Measurements from ENCODE around the gene SHISA6. TPM values are rescaled to one million over a fixed set of nuclear protein-coding genes. Genes with fewer than 3 reads are reported as not detected.
"Not testable (repeated sequence)": the region's sequence is repeated elsewhere in the genome, so short reads cannot be mapped to it uniquely, and the experiment has no call there.

SHISA6 gene
- polyA plus RNA-seq, 1 of the 3 experiments (the other 2 are of a cell fraction) = not detected

DNA sequence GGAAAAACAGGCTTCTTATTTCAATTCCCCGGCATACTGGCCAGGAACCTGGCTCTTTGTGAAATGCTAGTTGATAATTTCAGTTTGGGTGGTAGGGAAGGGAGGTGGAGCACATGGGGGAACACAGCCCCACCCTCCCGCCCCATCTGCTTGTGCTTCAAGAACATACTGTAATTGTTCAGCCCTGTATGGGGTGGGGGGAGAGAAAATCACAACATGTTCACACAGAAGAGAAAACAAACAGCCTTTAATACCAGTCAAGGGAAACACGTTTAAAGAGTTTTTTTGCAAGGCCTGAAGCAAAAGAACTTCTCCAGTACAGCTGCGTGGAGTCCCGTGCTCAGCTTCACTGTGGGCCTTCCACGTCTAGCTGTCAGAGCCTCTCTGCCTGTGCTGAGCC, 59.7 kb downstream of the SHISA6 start:
- H3K4me1 ChIP-seq (ENCODE audit: control insufficient read depth in 1 of 2, insufficient read depth in 2 of 2, low read depth in 1 of 2, low read length in 1 of 2) = no peaks in the 10 kb centered on the region
- H3K4me2 ChIP-seq = no peak overlapping the region
- no peaks in the 10 kb centered on the region for H3F3A ChIP-seq (replicated peaks; ENCODE audit: insufficient read depth)
- no peaks in the 10 kb centered on the region for H4K20me1 ChIP-seq (ENCODE audit: insufficient read depth)
- H3K36me3 ChIP-seq (replicated peaks in 1 of 2; ENCODE audit: control insufficient read depth in 1 of 2, insufficient read depth in 2 of 2, low read length in 1 of 2) = no peaks in the 10 kb centered on the region
- ChIA-PET CTCF (no interaction called here), POLR2A (no interaction called here)
- H3K27ac ChIP-seq (ENCODE audit: low read depth in 2 of 2, low read length in 1 of 2) = no peak overlapping the region
- 9% methylated on average over 6 of the region's 6 CpGs for WGBS (ENCODE audit: low lambda C conversion rate)
- H3K27me3 ChIP-seq (ENCODE audit: insufficient read depth) = no peaks in the 10 kb centered on the region
- H3K9me2 ChIP-seq = no peaks in the 10 kb centered on the region
- H3K9me3 ChIP-seq = no peaks in the 10 kb centered on the region
- no peak for DNase-seq
- H2AFZ ChIP-seq (ENCODE audit: low read depth) = no peak overlapping the region
- H3K4me3 ChIP-seq (ENCODE audit: low read depth in 2 of 2, low read length in 1 of 2) = no peak overlapping the region
- H3K9ac ChIP-seq = no peak overlapping the region
- H3K79me2 ChIP-seq (ENCODE audit: insufficient read depth) = no peaks in the 10 kb centered on the region
- TF ChIP-seq MEF2A (IDR thresholded peaks at IDR 0.05; ENCODE audit: borderline replicate concordance, low read depth) = no peak
- TF ChIP-seq, protein P1, sequence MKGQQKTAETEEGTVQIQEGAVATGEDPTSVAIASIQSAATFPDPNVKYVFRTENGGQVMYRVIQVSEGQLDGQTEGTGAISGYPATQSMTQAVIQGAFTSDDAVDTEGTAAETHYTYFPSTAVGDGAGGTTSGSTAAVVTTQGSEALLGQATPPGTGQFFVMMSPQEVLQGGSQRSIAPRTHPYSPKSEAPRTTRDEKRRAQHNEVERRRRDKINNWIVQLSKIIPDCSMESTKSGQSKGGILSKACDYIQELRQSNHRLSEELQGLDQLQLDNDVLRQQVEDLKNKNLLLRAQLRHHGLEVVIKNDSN (IDR thresholded peaks at IDR 0.05; ENCODE audit: borderline replicate concordance, low read depth) = no peak
- TF ChIP-seq FOXM1 (IDR thresholded peaks at IDR 0.05; ENCODE audit: low read depth) = no peak
- TF ChIP-seq GATA2 (CRISPR knock-in tag; IDR thresholded peaks at IDR 0.05) = no peak
- no peak for TF ChIP-seq SMC3 (IDR thresholded peaks at IDR 0.05; ENCODE audit: low read depth, low read length)
- TF ChIP-seq ELF1 (IDR thresholded peaks at IDR 0.05) = no peak
- TF ChIP-seq EZH2phosphoT487 (IDR thresholded peaks at IDR 0.05; ENCODE audit: borderline replicate concordance, low read depth) = no peak

DNA sequence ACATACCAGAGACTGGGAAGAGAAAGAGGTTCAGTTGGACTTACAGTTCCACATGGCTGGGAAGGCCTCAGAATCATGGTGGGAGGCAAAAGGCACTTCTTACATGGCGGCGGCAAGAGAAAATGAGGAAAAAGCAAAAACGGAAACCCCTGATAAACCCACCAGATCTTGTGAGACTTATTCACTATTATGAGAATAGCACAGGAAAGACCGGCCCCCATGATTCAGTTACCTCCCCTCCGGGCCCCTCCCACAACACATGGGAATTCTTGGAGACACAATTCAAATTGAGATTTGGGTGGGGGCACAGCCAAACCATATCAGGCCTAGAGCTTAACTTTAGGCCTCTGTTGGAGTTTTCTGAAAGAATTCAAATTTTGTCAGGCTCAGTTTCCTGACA, 60.9 kb downstream of the SHISA6 start:
- H4K20me1 ChIP-seq (ENCODE audit: insufficient read depth); H3K4me2 ChIP-seq; H3K4me1 ChIP-seq (ENCODE audit: control insufficient read depth in 1 of 2, insufficient read depth in 2 of 2, low read depth in 1 of 2, low read length in 1 of 2); H3K27ac ChIP-seq (ENCODE audit: low read depth in 2 of 2, low read length in 1 of 2); H3K9me2 ChIP-seq; H3K4me3 ChIP-seq (ENCODE audit: low read depth in 2 of 2, low read length in 1 of 2); H3K79me2 ChIP-seq (ENCODE audit: insufficient read depth); H3K9ac ChIP-seq; H2AFZ ChIP-seq (ENCODE audit: low read depth); CTCF ChIA-PET; DNase-seq; POLR2A ChIA-PET; H3K36me3 ChIP-seq (replicated peaks in 1 of 2; ENCODE audit: control insufficient read depth in 1 of 2, insufficient read depth in 2 of 2, low read length in 1 of 2); H3K9me3 ChIP-seq; H3K27me3 ChIP-seq (ENCODE audit: insufficient read depth); H3F3A ChIP-seq (replicated peaks; ENCODE audit: insufficient read depth): not testable (repeated sequence)
- WGBS (ENCODE audit: low lambda C conversion rate) = 43% methylated on average over 5 of the region's 5 CpGs

DNA sequence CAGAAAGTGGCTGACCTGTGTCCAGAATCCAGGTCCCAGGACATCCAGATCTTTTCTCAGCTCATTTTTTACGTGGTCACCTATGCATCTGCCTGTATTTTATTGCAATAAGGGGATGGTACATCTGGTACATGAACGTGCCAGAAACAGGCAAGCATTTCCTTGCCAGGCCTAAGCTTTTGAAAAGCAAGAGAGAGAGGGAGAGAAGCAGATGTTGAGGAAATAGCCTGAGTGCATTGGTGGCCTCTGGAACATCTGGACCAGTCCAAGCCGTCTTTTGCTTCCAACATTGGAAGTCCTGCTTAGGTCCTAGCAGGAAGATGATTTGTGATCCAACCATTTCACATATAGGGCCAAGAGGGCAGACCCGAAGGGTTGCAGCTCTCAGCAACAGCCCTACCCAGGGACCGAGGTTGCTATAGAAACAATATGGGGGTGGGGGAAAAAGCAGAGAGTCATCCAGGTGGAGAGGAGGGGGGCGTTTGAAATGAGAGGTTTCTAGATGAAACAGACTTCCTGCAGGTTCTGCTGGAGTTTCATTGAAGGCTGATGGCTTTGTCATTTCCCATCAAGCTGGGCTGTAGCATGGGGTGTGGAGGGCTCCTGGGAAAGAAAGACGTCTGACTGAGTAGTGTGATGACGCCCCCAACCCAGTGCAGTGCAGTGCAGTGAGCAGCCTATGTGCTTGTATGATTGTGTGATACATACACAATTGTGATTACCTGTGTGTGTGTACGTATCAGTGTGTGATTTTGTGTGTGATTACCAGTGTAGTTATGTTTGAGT, 61.6 kb downstream of the SHISA6 start:
- no peaks in the 10 kb centered on the region for H4K20me1 ChIP-seq (ENCODE audit: insufficient read depth)

More for the DNA sequence above, 61.6 kb downstream of the SHISA6 start:
- ChIA-PET POLR2A (no interaction called here), CTCF (no interaction called here)
- Histone ChIP-seq H3K27me3 (ENCODE audit: insufficient read depth) (no peaks in the 10 kb centered on the region), H3K9me3 (no peaks in the 10 kb centered on the region), H3K9ac (no peak overlapping the region), H3K79me2 (ENCODE audit: insufficient read depth) (no peaks in the 10 kb centered on the region), H2AFZ (ENCODE audit: low read depth) (no peak overlapping the region), H3K4me1 (ENCODE audit: control insufficient read depth in 1 of 2, insufficient read depth in 2 of 2, low read depth in 1 of 2, low read length in 1 of 2) (no peaks in the 10 kb centered on the region), H3K36me3 (replicated peaks in 1 of 2; ENCODE audit: control insufficient read depth in 1 of 2, insufficient read depth in 2 of 2, low read length in 1 of 2) (no peaks in the 10 kb centered on the region), H3K4me3 (ENCODE audit: low read depth in 2 of 2, low read length in 1 of 2) (no peak overlapping the region), H3K9me2 (no peaks in the 10 kb centered on the region), H3F3A (replicated peaks; ENCODE audit: insufficient read depth) (no peaks in the 10 kb centered on the region), H3K4me2 (no peak overlapping the region), H3K27ac (ENCODE audit: low read depth in 2 of 2, low read length in 1 of 2) (no peak overlapping the region)
- DNase-seq = no peak
- WGBS (ENCODE audit: low lambda C conversion rate) = 15% methylated on average over 9 of the region's 9 CpGs
- TF ChIP-seq MEF2A (IDR thresholded peaks at IDR 0.05; ENCODE audit: borderline replicate concordance, low read depth) (no peak), RXRA (IDR thresholded peaks at IDR 0.05; ENCODE audit: borderline replicate concordance, low read depth) (no peak), YY1 (IDR thresholded peaks at IDR 0.05; ENCODE audit: low read depth) (no peak), EP300 (IDR thresholded peaks at IDR 0.05; ENCODE audit: borderline replicate concordance in 1 of 2, low read depth in 1 of 2, low read length in 1 of 2) (no peak), RCOR1 (IDR thresholded peaks at IDR 0.05; ENCODE audit: low read length) (no peak), FOXJ3 (CRISPR knock-in tag; IDR thresholded peaks at IDR 0.05) (no peak)
- TF ChIP-seq, protein P2, sequence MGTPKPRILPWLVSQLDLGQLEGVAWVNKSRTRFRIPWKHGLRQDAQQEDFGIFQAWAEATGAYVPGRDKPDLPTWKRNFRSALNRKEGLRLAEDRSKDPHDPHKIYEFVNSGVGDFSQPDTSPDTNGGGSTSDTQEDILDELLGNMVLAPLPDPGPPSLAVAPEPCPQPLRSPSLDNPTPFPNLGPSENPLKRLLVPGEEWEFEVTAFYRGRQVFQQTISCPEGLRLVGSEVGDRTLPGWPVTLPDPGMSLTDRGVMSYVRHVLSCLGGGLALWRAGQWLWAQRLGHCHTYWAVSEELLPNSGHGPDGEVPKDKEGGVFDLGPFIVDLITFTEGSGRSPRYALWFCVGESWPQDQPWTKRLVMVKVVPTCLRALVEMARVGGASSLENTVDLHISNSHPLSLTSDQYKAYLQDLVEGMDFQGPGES (IDR thresholded peaks at IDR 0.05; ENCODE audit: low read depth, low read length) = no peak
- TF ChIP-seq, protein P3, sequence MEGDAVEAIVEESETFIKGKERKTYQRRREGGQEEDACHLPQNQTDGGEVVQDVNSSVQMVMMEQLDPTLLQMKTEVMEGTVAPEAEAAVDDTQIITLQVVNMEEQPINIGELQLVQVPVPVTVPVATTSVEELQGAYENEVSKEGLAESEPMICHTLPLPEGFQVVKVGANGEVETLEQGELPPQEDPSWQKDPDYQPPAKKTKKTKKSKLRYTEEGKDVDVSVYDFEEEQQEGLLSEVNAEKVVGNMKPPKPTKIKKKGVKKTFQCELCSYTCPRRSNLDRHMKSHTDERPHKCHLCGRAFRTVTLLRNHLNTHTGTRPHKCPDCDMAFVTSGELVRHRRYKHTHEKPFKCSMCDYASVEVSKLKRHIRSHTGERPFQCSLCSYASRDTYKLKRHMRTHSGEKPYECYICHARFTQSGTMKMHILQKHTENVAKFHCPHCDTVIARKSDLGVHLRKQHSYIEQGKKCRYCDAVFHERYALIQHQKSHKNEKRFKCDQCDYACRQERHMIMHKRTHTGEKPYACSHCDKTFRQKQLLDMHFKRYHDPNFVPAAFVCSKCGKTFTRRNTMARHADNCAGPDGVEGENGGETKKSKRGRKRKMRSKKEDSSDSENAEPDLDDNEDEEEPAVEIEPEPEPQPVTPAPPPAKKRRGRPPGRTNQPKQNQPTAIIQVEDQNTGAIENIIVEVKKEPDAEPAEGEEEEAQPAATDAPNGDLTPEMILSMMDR (IDR thresholded peaks at IDR 0.05) = no peak

All from SK-N-SH (cell line).